AG09319 (cell line): Measurements from ENCODE around the gene CCDC169.

Experiments used
- DNase-seq: peaks from one replicate; pipeline ENCODE4 v3.0.0-alpha.2; 2010; ENCODE audit warnings: low read depth; ENCODE audit errors: extremely low read depth
- TF ChIP-seq, protein P1 (sequence below): IDR thresholded peaks from 2 replicates; pipeline ENCODE4 v1.5.1; 2011; ENCODE audit warnings: low read depth, mild to moderate bottlenecking, inconsistent platforms, low read length, moderate library complexity

Gene CCDC169

DNA sequence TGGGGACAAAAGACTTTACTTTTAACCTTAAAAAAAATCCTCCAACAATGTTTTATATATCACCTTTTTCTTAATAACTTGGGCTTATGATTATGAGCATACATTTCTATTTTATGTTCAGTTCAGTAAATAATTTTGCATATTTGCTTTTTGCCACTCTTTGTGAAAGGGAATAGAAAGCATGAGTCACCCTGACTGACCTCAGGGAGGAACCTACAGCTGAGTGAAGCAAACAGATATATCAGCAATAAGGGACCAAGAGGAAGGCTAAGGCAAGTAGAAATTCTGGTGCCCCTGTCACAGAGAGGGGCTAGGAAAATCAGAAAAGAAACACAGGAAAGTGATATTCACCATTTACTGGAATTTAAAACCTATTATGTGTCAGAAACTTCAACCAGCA lies 46.1 kb downstream of the CCDC169 start:
- DNase-seq: no peak
- TF ChIP-seq, protein P1, sequence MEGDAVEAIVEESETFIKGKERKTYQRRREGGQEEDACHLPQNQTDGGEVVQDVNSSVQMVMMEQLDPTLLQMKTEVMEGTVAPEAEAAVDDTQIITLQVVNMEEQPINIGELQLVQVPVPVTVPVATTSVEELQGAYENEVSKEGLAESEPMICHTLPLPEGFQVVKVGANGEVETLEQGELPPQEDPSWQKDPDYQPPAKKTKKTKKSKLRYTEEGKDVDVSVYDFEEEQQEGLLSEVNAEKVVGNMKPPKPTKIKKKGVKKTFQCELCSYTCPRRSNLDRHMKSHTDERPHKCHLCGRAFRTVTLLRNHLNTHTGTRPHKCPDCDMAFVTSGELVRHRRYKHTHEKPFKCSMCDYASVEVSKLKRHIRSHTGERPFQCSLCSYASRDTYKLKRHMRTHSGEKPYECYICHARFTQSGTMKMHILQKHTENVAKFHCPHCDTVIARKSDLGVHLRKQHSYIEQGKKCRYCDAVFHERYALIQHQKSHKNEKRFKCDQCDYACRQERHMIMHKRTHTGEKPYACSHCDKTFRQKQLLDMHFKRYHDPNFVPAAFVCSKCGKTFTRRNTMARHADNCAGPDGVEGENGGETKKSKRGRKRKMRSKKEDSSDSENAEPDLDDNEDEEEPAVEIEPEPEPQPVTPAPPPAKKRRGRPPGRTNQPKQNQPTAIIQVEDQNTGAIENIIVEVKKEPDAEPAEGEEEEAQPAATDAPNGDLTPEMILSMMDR: no peak

DNA sequence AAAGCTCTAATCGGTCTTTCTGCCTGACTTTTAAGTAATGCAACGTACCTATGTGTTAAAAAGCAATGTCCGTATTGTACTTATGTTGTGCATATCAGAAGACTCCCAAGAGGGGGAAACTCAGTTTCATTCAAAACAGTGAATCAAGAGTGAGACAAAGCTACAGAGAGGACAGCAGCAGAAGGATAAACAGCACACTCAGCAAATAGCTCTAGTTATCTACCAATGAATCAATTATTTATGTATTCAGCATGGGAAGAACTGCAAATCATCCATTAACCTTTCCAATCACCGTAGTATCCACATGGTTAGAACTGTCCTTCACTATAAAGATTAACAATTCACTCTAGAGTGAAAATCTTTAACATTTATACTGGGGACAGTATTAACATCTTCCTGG lies 46.6 kb downstream of the CCDC169 start:
- DNase-seq: no peak
- TF ChIP-seq, protein P1: no peak

DNA sequence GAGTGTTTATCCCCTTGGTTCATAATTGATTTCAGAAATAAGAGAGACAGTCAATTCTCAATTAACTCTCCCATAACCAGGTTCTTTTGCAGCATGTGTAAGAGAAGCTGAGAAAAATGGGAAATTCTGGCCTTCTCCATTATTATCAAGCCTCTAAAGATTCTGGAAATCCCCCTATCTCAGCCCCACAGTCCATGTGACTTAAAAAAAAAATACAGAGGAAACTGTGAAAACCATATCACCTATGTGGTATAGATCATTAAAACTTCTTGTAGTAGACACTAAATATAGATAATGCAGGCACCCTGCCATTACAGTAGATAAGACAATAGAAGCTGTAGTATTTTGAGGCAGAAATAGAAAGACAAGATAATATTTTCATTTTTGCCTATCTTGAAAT lies 48.9 kb downstream of the CCDC169 start:
- TF ChIP-seq, protein P1: no peak
- DNase-seq: no peak

DNA sequence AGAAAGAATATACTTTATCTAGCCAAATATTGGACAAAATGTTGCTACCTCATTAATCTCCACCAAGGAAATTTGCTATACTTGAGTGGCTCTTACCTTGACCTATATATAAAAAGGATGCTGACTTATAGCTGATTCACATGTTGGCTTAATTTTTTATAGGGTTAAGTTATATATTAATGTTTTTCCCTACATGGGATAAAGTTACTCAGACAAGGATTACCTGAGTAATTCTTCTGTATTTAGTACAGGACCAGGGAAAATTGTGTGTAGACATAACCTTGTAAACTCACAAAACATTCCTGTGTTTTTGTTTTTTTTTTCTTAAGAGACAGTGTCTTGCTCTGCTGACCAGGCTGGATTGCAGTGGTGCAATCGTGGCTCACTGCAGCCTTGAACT lies 52.6 kb downstream of the CCDC169 start:
- TF ChIP-seq, protein P1: no peak
- DNase-seq: no peak

DNA sequence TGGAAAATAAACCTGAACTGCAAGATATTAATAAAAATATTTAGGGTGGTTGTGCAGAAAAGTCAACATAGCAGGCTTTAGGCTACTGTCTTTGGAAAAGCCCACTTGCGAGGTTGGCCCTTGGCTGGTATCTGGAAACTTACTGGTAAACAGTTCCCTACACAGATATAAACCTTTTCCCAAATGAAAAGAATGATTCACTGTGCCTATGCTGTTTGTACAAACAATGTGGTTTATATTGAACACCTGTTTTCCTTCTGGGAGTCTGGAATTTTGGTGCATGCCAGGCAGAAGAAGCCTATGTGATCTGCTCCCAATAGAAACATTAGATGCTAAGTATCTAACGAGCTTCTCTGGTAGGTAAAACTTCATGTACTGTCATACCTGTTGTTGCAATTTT lies 53.5 kb downstream of the CCDC169 start:
- DNase-seq: no peak
- TF ChIP-seq, protein P1: no peak

DNA sequence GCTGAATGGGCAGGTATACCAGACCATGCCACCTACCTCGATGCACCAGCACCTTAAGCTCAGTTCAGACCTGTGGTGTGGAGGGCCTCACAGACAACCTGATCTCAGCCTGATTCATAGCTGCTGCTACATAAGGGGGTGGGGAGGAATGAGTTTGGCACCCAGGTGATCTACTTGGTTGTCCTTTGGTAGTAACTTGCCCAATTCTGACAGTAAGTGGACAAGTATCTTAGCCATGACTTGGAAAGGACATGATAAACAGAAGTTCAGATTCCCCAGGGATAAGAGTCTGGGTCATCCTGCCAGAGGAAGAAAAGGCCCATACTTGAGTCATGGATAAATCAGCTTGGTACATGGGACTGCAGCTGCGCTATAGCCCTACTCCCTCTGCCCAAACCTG lies 54.9 kb downstream of the CCDC169 start:
- DNase-seq: no peak
- TF ChIP-seq, protein P1: no peak

DNA sequence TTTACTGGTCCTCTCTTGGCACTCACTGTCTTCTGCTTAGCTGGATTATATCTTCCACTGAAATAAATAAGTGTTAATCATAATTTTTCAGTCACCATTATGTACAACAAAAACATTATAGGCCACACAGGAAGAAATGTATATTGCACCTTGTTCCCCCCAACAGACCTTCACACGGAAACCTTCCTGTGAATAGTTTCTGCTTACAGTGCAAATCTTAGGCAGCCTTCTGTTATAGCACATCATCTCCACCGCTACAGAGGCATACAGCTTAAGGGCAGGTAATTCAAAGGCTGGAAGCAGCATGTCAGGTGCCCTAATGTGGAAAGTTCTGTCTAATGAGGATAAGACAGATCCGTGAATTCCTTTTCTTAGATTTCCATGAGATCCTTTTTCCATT lies 66.4 kb downstream of the CCDC169 start:
- no peak for DNase-seq
- TF ChIP-seq, protein P1: no peak
